ENCODE measurements around the gene KREMEN2. TPM values are rescaled to one million over a fixed set of nuclear protein-coding genes. Genes with fewer than 3 reads are reported as not detected.
A peak's percentile ranks its signal among the peaks of the same experiment; 100 is the strongest.

The KREMEN2 gene, protein sequence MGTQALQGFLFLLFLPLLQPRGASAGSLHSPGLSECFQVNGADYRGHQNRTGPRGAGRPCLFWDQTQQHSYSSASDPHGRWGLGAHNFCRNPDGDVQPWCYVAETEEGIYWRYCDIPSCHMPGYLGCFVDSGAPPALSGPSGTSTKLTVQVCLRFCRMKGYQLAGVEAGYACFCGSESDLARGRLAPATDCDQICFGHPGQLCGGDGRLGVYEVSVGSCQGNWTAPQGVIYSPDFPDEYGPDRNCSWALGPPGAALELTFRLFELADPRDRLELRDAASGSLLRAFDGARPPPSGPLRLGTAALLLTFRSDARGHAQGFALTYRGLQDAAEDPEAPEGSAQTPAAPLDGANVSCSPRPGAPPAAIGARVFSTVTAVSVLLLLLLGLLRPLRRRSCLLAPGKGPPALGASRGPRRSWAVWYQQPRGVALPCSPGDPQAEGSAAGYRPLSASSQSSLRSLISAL
- total RNA-seq (2021): 7.5 to 8.6 TPM (median 8.5 TPM) in 3 replicates
- percentile 20 among the genes with signal in this experiment for Bru-seq, nascent RNA
- long read RNA-seq, experiment 1, transcript KREMEN2-201 (9 exons, 2,326 nt): major isoform, 11 of 24 reads
- long read RNA-seq, experiment 1, partial matches to known transcripts: 4 of 24 reads
- long read RNA-seq, experiment 1, other reads (novel, unspliced or antisense): 4 of 24 reads
- long read RNA-seq, experiment 2, transcript KREMEN2-201 (9 exons, 2,326 nt): major isoform, 6 of 17 reads
- long read RNA-seq, experiment 2, partial matches to known transcripts: 5 of 17 reads
- long read RNA-seq, experiment 2, other reads (novel, unspliced or antisense): 5 of 17 reads
- long read RNA-seq, experiment 3: 0 reads

DNA sequence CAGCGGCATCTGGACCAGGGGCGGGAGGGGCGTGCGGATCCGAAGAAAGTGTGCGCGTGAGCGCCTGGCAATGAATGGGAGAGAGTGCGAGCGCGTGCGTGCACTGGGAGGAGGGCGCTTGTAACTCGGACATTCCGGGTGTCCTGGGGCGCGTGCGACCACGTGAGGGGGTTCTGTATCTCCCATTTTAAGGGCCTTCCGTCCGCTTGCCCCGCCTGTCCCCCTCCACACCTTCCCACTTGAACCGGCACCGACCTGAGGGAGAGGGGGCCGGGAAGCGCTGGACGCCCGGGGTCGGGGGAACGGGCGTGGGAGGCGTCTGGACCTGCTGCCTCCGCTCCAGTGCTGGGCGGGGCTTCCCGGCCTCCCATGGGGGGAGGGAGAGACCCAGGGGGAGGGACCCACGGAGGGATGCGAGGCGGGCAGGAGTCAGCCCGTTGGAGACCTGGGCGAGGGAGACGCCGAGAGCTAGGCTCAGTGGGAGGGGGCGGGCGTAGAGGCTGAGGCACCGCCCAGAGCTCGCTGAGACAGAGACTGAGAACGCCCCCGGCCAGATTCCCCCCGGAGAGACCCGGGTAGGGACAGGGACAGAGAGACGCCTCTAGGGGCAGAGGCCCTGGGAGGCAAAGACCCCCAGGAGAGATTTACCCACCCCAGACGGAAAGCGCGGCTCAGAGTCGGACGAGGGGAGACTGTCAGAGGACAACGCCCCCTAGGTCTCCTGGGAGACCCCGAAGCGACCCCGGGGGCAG is at the start of gene KREMEN2:
KREMEN2 (plus strand) TSS at position 553 of the 752 bp plus-strand sequence. CDS start 246 bp downstream, outside the sequence.
- no peaks in the 10 kb centered on the region for H3K9me3 Mint-ChIP-seq
- H3K27ac Mint-ChIP-seq: no peak within 1 kb of the TSS
- peak within 1 kb of the TSS; percentile 89 for H3K4me3 Mint-ChIP-seq
- peaks cover 15% of the 10 kb centered on the region for H3K4me1 Mint-ChIP-seq
- POLR2A ChIA-PET: interaction anchor here (1.0 to 1.2 kb wide), 3 partner anchors 8 to 52 kb away, joined by 3 to 4 read pairs (median 4); no protein-coding TSS in a partner anchor
- peaks cover 38% of the 10 kb centered on the region for H3K27me3 Mint-ChIP-seq (ENCODE audit: low read depth)
- CTCF ChIA-PET: interaction anchor here (0.6 to 5.4 kb wide), 31 partner anchors 8 to 634 kb away, joined by 3 to 43 read pairs (median 4); partner anchors contain the start of genes FLYWCH2, PKMYT1, PRSS22 and TNFRSF12A
- DNase-seq (ENCODE audit: low spot score) (peak; percentile 83), ATAC-seq (peak; percentile 20)
- TF ChIP-seq, protein P1, sequence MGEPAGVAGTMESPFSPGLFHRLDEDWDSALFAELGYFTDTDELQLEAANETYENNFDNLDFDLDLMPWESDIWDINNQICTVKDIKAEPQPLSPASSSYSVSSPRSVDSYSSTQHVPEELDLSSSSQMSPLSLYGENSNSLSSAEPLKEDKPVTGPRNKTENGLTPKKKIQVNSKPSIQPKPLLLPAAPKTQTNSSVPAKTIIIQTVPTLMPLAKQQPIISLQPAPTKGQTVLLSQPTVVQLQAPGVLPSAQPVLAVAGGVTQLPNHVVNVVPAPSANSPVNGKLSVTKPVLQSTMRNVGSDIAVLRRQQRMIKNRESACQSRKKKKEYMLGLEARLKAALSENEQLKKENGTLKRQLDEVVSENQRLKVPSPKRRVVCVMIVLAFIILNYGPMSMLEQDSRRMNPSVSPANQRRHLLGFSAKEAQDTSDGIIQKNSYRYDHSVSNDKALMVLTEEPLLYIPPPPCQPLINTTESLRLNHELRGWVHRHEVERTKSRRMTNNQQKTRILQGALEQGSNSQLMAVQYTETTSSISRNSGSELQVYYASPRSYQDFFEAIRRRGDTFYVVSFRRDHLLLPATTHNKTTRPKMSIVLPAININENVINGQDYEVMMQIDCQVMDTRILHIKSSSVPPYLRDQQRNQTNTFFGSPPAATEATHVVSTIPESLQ (CRISPR knock-in tag; IDR thresholded peaks at IDR 0.05): no peak
- TF ChIP-seq MXD4 (CRISPR knock-in tag; IDR thresholded peaks at IDR 0.05; ENCODE audit: borderline replicate concordance) (no peak), PRRX2 (CRISPR knock-in tag; IDR thresholded peaks at IDR 0.05) (no peak), ZNF423 (CRISPR knock-in tag; IDR thresholded peaks at IDR 0.05) (peak; percentile 27; the same call in 1 of the 2 replicates), ZNF219 (CRISPR knock-in tag; IDR thresholded peaks at IDR 0.05; ENCODE audit: borderline replicate concordance) (0 out of 2 replicates have a peak, but pooled peaks have one; percentile 57), TEAD1 (CRISPR knock-in tag; IDR thresholded peaks at IDR 0.05) (0 out of 2 replicates have a peak, but pooled peaks have one; percentile 73)
- TF ChIP-seq, protein P2, sequence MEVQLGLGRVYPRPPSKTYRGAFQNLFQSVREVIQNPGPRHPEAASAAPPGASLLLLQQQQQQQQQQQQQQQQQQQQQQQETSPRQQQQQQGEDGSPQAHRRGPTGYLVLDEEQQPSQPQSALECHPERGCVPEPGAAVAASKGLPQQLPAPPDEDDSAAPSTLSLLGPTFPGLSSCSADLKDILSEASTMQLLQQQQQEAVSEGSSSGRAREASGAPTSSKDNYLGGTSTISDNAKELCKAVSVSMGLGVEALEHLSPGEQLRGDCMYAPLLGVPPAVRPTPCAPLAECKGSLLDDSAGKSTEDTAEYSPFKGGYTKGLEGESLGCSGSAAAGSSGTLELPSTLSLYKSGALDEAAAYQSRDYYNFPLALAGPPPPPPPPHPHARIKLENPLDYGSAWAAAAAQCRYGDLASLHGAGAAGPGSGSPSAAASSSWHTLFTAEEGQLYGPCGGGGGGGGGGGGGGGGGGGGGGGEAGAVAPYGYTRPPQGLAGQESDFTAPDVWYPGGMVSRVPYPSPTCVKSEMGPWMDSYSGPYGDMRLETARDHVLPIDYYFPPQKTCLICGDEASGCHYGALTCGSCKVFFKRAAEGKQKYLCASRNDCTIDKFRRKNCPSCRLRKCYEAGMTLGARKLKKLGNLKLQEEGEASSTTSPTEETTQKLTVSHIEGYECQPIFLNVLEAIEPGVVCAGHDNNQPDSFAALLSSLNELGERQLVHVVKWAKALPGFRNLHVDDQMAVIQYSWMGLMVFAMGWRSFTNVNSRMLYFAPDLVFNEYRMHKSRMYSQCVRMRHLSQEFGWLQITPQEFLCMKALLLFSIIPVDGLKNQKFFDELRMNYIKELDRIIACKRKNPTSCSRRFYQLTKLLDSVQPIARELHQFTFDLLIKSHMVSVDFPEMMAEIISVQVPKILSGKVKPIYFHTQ (CRISPR knock-in tag; IDR thresholded peaks at IDR 0.05): no peak
- TF ChIP-seq, protein P3, sequence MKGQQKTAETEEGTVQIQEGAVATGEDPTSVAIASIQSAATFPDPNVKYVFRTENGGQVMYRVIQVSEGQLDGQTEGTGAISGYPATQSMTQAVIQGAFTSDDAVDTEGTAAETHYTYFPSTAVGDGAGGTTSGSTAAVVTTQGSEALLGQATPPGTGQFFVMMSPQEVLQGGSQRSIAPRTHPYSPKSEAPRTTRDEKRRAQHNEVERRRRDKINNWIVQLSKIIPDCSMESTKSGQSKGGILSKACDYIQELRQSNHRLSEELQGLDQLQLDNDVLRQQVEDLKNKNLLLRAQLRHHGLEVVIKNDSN (CRISPR knock-in tag; IDR thresholded peaks at IDR 0.05): peak; percentile 85
- TF ChIP-seq, protein P4, sequence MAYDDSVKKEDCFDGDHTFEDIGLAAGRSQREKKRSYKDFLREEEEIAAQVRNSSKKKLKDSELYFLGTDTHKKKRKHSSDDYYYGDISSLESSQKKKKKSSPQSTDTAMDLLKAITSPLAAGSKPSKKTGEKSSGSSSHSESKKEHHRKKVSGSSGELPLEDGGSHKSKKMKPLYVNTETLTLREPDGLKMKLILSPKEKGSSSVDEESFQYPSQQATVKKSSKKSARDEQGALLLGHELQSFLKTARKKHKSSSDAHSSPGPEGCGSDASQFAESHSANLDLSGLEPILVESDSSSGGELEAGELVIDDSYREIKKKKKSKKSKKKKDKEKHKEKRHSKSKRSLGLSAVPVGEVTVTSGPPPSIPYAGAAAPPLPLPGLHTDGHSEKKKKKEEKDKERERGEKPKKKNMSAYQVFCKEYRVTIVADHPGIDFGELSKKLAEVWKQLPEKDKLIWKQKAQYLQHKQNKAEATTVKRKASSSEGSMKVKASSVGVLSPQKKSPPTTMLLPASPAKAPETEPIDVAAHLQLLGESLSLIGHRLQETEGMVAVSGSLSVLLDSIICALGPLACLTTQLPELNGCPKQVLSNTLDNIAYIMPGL (CRISPR knock-in tag; IDR thresholded peaks at IDR 0.05): peak; percentile 42; the same call in 1 of the 2 replicates
- TF ChIP-seq, protein P5, sequence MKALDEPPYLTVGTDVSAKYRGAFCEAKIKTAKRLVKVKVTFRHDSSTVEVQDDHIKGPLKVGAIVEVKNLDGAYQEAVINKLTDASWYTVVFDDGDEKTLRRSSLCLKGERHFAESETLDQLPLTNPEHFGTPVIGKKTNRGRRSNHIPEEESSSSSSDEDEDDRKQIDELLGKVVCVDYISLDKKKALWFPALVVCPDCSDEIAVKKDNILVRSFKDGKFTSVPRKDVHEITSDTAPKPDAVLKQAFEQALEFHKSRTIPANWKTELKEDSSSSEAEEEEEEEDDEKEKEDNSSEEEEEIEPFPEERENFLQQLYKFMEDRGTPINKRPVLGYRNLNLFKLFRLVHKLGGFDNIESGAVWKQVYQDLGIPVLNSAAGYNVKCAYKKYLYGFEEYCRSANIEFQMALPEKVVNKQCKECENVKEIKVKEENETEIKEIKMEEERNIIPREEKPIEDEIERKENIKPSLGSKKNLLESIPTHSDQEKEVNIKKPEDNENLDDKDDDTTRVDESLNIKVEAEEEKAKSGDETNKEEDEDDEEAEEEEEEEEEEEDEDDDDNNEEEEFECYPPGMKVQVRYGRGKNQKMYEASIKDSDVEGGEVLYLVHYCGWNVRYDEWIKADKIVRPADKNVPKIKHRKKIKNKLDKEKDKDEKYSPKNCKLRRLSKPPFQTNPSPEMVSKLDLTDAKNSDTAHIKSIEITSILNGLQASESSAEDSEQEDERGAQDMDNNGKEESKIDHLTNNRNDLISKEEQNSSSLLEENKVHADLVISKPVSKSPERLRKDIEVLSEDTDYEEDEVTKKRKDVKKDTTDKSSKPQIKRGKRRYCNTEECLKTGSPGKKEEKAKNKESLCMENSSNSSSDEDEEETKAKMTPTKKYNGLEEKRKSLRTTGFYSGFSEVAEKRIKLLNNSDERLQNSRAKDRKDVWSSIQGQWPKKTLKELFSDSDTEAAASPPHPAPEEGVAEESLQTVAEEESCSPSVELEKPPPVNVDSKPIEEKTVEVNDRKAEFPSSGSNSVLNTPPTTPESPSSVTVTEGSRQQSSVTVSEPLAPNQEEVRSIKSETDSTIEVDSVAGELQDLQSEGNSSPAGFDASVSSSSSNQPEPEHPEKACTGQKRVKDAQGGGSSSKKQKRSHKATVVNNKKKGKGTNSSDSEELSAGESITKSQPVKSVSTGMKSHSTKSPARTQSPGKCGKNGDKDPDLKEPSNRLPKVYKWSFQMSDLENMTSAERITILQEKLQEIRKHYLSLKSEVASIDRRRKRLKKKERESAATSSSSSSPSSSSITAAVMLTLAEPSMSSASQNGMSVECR (CRISPR knock-in tag; IDR thresholded peaks at IDR 0.05; ENCODE audit: borderline replicate concordance): peak; percentile 63; the same call in 1 of the 2 replicates
- TF ChIP-seq, protein P6, sequence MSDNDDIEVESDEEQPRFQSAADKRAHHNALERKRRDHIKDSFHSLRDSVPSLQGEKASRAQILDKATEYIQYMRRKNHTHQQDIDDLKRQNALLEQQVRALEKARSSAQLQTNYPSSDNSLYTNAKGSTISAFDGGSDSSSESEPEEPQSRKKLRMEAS (CRISPR knock-in tag; IDR thresholded peaks at IDR 0.05): peak; percentile 82
- TF ChIP-seq, protein P7, sequence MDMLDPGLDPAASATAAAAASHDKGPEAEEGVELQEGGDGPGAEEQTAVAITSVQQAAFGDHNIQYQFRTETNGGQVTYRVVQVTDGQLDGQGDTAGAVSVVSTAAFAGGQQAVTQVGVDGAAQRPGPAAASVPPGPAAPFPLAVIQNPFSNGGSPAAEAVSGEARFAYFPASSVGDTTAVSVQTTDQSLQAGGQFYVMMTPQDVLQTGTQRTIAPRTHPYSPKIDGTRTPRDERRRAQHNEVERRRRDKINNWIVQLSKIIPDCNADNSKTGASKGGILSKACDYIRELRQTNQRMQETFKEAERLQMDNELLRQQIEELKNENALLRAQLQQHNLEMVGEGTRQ (CRISPR knock-in tag; IDR thresholded peaks at IDR 0.05): peak; percentile 78
- H3K36me3 Mint-ChIP-seq: no peaks in the 10 kb centered on the region
